T-helper 2 cell treated with Interferon-gamma antibody and Interleukin-4, amounts not matched to agents 100 ng/mL and 5 ng/mL, for 36 hours (primary cell): ENCODE results near the gene LAPTM5. TPM values are rescaled to one million over a fixed set of nuclear protein-coding genes. Genes with fewer than 3 reads are reported as not detected.

Experiments used
- intact Hi-C: fragments of 100-400 bp; cut with micrococcal nuclease; formaldehyde crosslinking; loops from one replicate; pipeline ENCODE4 v1.15.1; 2023
- total RNA-seq: library from RNA; stranded (reverse); gene quantifications from 2 replicates; pipeline ENCODE4 v1.2.3, GENCODE V29; 2022

The LAPTM5 gene
- total RNA-seq, 1 donor from 2014 or later = 381 TPM

- intact Hi-C loops = no loop called here
Measured at GRCh38 chr1:30787266-30787665, 29.7 kb upstream of the LAPTM5 start.

GRCh38 chr1:30786264-30786991 is 28.9 kb upstream of the LAPTM5 start:
- intact Hi-C loops = no loop called here

GRCh38 chr1:30785714-30786113 is 28.1 kb upstream of the LAPTM5 start:
- intact Hi-C loops = no loop called here

- intact Hi-C loops = no loop called here
Measured at GRCh38 chr1:30785181-30785580, 27.6 kb upstream of the LAPTM5 start.

GRCh38 chr1:30783256-30783915 is 25.8 kb upstream of the LAPTM5 start:
- intact Hi-C loops = loop anchor here (5.0 kb wide), 1 partner anchor 144 kb away; no protein-coding TSS in a partner anchor

GRCh38 chr1:30782361-30783255 is 25.0 kb upstream of the LAPTM5 start:
- intact Hi-C loops = loop anchor here (1.0 to 5.0 kb wide), 2 partner anchors 129 to 145 kb away; no protein-coding TSS in a partner anchor

- intact Hi-C loops = loop anchor here (1.0 to 5.0 kb wide), 2 partner anchors 129 to 145 kb away; no protein-coding TSS in a partner anchor
Measured at GRCh38 chr1:30781906-30782305, 24.3 kb upstream of the LAPTM5 start.

GRCh38 chr1:30780409-30780808 is 22.8 kb upstream of the LAPTM5 start:
- intact Hi-C loops = loop anchor here (5.0 kb wide), 1 partner anchor 147 kb away; no protein-coding TSS in a partner anchor

GRCh38 chr1:30779294-30780071 is 21.9 kb upstream of the LAPTM5 start:
- intact Hi-C loops = loop anchor here (1.0 to 5.0 kb wide), 3 partner anchors 36 to 148 kb away; no protein-coding TSS in a partner anchor

- intact Hi-C loops = loop anchor here (1.0 kb wide), 2 partner anchors 36 to 60 kb away; no protein-coding TSS in a partner anchor
Measured at GRCh38 chr1:30778979-30779293, 21.4 kb upstream of the LAPTM5 start.

- intact Hi-C loops = no loop called here
Measured at GRCh38 chr1:30778154-30778978, 20.8 kb upstream of the LAPTM5 start.

- intact Hi-C loops = no loop called here
Measured at GRCh38 chr1:30777904-30778153, 20.3 kb upstream of the LAPTM5 start.

GRCh38 chr1:30777060-30777903 is 19.7 kb upstream of the LAPTM5 start:
- intact Hi-C loops = no loop called here

- intact Hi-C loops = no loop called here
Measured at GRCh38 chr1:30776097-30777059, 18.8 kb upstream of the LAPTM5 start.

GRCh38 chr1:30775433-30775975 is 17.9 kb upstream of the LAPTM5 start:
- intact Hi-C loops = no loop called here

- intact Hi-C loops = no loop called here
Measured at GRCh38 chr1:30774550-30775432, 17.2 kb upstream of the LAPTM5 start.
